H9 (cell line): ENCODE data around the gene VLDLR. TPM values are rescaled to one million over a fixed set of nuclear protein-coding genes. Genes with fewer than 3 reads are reported as not detected.

Experiments
- DNase-seq: peaks from one replicate; pipeline ENCODE4 v3.0.0-alpha.2; 2017
- H2AFZ ChIP-seq: one replicate; pipeline ENCODE4 v1.6.1; 2013; ENCODE audit warnings: mild to moderate bottlenecking, low read length, control low read depth, moderate library complexity
- H2AK5ac ChIP-seq: 2 replicates; pipeline ENCODE4 v1.6.1; 2013; ENCODE audit warnings: low read length, control low read depth, mixed read lengths; ENCODE audit not compliant: insufficient read length
- H2BK120ac ChIP-seq: one replicate; pipeline ENCODE4 v1.6.1; 2013; ENCODE audit warnings: low read depth, mild to moderate bottlenecking, low read length, control low read depth, inconsistent platforms; ENCODE audit not compliant: poor library complexity, severe bottlenecking
- H2BK12ac ChIP-seq: 2 replicates; pipeline ENCODE4 v1.6.1; 2013; ENCODE audit warnings: low read length, control low read depth, mixed read lengths, low read depth; ENCODE audit not compliant: insufficient read length
- H2BK15ac ChIP-seq: 2 replicates; pipeline ENCODE4 v1.6.1; 2013; ENCODE audit warnings: low read depth, low read length, control low read depth
- H2BK20ac ChIP-seq: one replicate; pipeline ENCODE4 v1.6.1; 2013; ENCODE audit warnings: low read depth, mild to moderate bottlenecking, low read length, control low read depth, inconsistent platforms; ENCODE audit not compliant: poor library complexity, severe bottlenecking
- H2BK5ac ChIP-seq: 2 replicates; pipeline ENCODE4 v1.6.1; 2013; ENCODE audit warnings: low read length, control low read depth, mixed read lengths; ENCODE audit not compliant: insufficient read length
- H3K14ac ChIP-seq: 2 replicates; pipeline ENCODE4 v1.6.1; 2013; ENCODE audit warnings: low read length, control low read depth; ENCODE audit not compliant: insufficient read depth
- H3K18ac ChIP-seq: 2 replicates; pipeline ENCODE4 v1.6.1; 2013; ENCODE audit warnings: low read depth, mild to moderate bottlenecking, mixed read lengths, low read length, control low read depth; ENCODE audit not compliant: insufficient read length
- H3K23ac ChIP-seq: 2 replicates; pipeline ENCODE4 v1.6.1; 2013; ENCODE audit warnings: low read length, control low read depth, mixed read lengths, low read depth; ENCODE audit not compliant: insufficient read length
- H3K23me2 ChIP-seq: 2 replicates; pipeline ENCODE4 v1.6.1; 2013; ENCODE audit warnings: low read depth, mild to moderate bottlenecking, mixed read lengths, low read length, control low read depth; ENCODE audit not compliant: insufficient read length, poor library complexity, severe bottlenecking
- H3K27ac ChIP-seq: 2 replicates; pipeline ENCODE4 v1.5.1; 2013; ENCODE audit warnings: low read length, control low read depth, mixed read lengths, low read depth; ENCODE audit not compliant: insufficient read length
- H3K27me3 ChIP-seq: 2 replicates; pipeline ENCODE4 v1.6.1; 2013; ENCODE audit warnings: low read length, control low read depth, inconsistent platforms; ENCODE audit not compliant: insufficient read depth
- H3K4ac ChIP-seq: 2 replicates; pipeline ENCODE4 v1.6.1; 2013; ENCODE audit warnings: low read depth, mild to moderate bottlenecking, control low read depth, inconsistent platforms, low read length, moderate library complexity
- H3K4me1 ChIP-seq: 2 replicates; pipeline ENCODE4 v1.6.1; 2013; ENCODE audit warnings: low read length, control low read depth, inconsistent platforms; ENCODE audit not compliant: insufficient read depth
- H3K4me2 ChIP-seq: 2 replicates; pipeline ENCODE4 v1.6.1; 2013; ENCODE audit warnings: low read length, control low read depth, mixed read lengths; ENCODE audit not compliant: insufficient read length, insufficient read depth
- H3K56ac ChIP-seq: 2 replicates; pipeline ENCODE4 v1.6.1; 2013; ENCODE audit warnings: low read depth, mild to moderate bottlenecking, mixed read lengths, low read length, control low read depth; ENCODE audit not compliant: insufficient read length
- H3K79me1 ChIP-seq: 2 replicates; pipeline ENCODE4 v1.6.1; 2013; ENCODE audit warnings: low read depth, mild to moderate bottlenecking, moderate library complexity, low read length, control low read depth, inconsistent platforms; ENCODE audit not compliant: insufficient read depth, poor library complexity, severe bottlenecking
- H3K79me2 ChIP-seq: 2 replicates; pipeline ENCODE4 v1.6.1; 2013; ENCODE audit warnings: low read length, control low read depth, inconsistent platforms; ENCODE audit not compliant: insufficient read depth
- H3K9ac ChIP-seq: 2 replicates; pipeline ENCODE4 v1.6.1; 2013; ENCODE audit warnings: low read length, control low read depth, mixed read lengths; ENCODE audit not compliant: insufficient read length; ENCODE audit errors: extremely low read depth
- H3K9me3 ChIP-seq: one replicate; pipeline ENCODE4 v1.6.1; 2013; ENCODE audit warnings: low read depth, low read length, inconsistent platforms; ENCODE audit not compliant: control insufficient read depth
- H3T11ph ChIP-seq: one replicate; pipeline ENCODE4 v1.6.1; 2013; ENCODE audit warnings: mild to moderate bottlenecking, low read length, control low read depth, inconsistent platforms
- H4K20me1 ChIP-seq: one replicate; pipeline ENCODE4 v1.6.1; 2013; ENCODE audit not compliant: control insufficient read depth, insufficient read length, insufficient read depth
- H4K5ac ChIP-seq: 2 replicates; pipeline ENCODE4 v1.6.1; 2013; ENCODE audit warnings: low read depth, mild to moderate bottlenecking, mixed read lengths, low read length, control low read depth; ENCODE audit not compliant: insufficient read length
- H4K8ac ChIP-seq: replicated peaks from 2 replicates; pipeline ENCODE4 v1.6.1; 2013; ENCODE audit warnings: low read length, control low read depth, mixed read lengths, low read depth; ENCODE audit not compliant: insufficient read length
- H4K91ac ChIP-seq: 2 replicates; pipeline ENCODE4 v1.6.1; 2013; ENCODE audit warnings: low read depth, mild to moderate bottlenecking, moderate library complexity, mixed read lengths, low read length, control low read depth; ENCODE audit not compliant: insufficient read length
- H3K27ac Mint-ChIP-seq, 3 experiments: 2 replicates in 2 of 3; 3 replicates in 1 of 3; pipeline ENCODE4 v1.8.0; 2020 to 2021; ENCODE audit warnings: mixed read lengths in 3 of 3, mild to moderate bottlenecking in 1 of 3, moderate library complexity in 1 of 3
- H3K27me3 Mint-ChIP-seq: 2 replicates; pipeline ENCODE4 v1.8.0; 2021; ENCODE audit warnings: low read depth, mild to moderate bottlenecking, moderate library complexity, mixed read lengths
- H3K36me3 Mint-ChIP-seq, 3 experiments: 2 replicates in 2 of 3; 3 replicates in 1 of 3; pipeline ENCODE4 v1.8.0; 2020 to 2021; ENCODE audit warnings: low read depth in 3 of 3, mixed read lengths in 3 of 3; ENCODE audit not compliant: insufficient read depth in 1 of 3
- H3K4me1 Mint-ChIP-seq, 2 experiments: 2 replicates each; pipeline ENCODE4 v1.8.0; 2020; ENCODE audit warnings: mixed read lengths in 2 of 2
- H3K4me3 Mint-ChIP-seq, 2 experiments: 2 replicates in 1 of 2; 3 replicates in 1 of 2; pipeline ENCODE4 v1.8.0; 2020 to 2021; ENCODE audit warnings: mild to moderate bottlenecking in 2 of 2, mixed read lengths in 2 of 2, moderate library complexity in 1 of 2
- H3K9me3 Mint-ChIP-seq, 2 experiments: 2 replicates in 1 of 2; 3 replicates in 1 of 2; pipeline ENCODE4 v1.8.0; 2020; ENCODE audit warnings: mild to moderate bottlenecking in 2 of 2, mixed read lengths in 2 of 2, moderate library complexity in 1 of 2
- WGBS: extraction: QIAGEN DNeasy Blood & Tissue Kit; methylation state at CpG from one replicate; pipeline ENCODE4 v1.1.7; 2013; ENCODE audit warnings: missing lambda C conversion rate, low lambda C conversion rate, mixed read lengths; ENCODE audit not compliant: insufficient read length; ENCODE audit errors: extremely low coverage; 5-methylcytosine and 5-hydroxymethylcytosine counted together
- total RNA-seq: library from RNA; stranded (reverse); gene quantifications from 2 replicates; pipeline ENCODE4 v1.2.1, GENCODE V29; 2021
- TF ChIP-seq, protein P1 (sequence below): fragments of 200-600 bp; sonication (generic); conservative IDR thresholded peaks from 3 replicates; pipeline ENCODE4 v1.8.0; 2021; ENCODE audit warnings: antibody characterized with exemption, mild to moderate bottlenecking

Gene VLDLR
- total RNA-seq, 1 experiment from 2014 or later: 19.1 TPM

DNA sequence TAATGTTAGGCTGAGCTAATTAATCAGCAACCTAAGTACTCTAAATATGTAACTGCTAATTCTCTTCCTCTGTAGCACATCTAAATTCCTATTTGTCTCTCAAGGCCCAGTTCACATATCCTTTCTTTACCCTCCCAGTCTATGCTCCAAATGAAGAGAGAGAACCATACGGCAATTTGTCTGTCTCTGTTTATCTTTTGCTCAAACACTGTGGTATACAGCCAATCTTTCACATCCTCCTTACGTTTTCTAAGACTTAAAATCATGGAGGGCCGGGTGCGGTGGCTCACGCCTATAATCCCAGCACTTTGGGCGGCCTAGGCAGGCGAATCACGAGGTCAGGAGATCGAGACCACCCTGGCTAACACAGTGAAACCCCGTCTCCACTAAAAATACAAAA is 15.8 kb downstream of the VLDLR start:
- no peak overlapping the region for H3K9ac ChIP-seq
- H3K4me1 Mint-ChIP-seq: peaks cover 12 to 16% of the 10 kb centered on the region in 2 experiments
- peaks cover 7% of the 10 kb centered on the region for H3K79me1 ChIP-seq
- peaks cover 7% of the 10 kb centered on the region; the same call in 1 of the 2 replicates for H3K79me2 ChIP-seq
- no peak overlapping the region for H2BK5ac ChIP-seq
- H2AK5ac ChIP-seq: no peak overlapping the region
- no peak overlapping the region for H3K18ac ChIP-seq
- DNase-seq: no peak
- no peak overlapping the region for H4K8ac ChIP-seq
- no peak overlapping the region for H3K27ac Mint-ChIP-seq
- no peak overlapping the region for H2AFZ ChIP-seq
- no peak overlapping the region for H3K4me2 ChIP-seq
- H3K23ac ChIP-seq: no peak overlapping the region
- TF ChIP-seq, protein P1, sequence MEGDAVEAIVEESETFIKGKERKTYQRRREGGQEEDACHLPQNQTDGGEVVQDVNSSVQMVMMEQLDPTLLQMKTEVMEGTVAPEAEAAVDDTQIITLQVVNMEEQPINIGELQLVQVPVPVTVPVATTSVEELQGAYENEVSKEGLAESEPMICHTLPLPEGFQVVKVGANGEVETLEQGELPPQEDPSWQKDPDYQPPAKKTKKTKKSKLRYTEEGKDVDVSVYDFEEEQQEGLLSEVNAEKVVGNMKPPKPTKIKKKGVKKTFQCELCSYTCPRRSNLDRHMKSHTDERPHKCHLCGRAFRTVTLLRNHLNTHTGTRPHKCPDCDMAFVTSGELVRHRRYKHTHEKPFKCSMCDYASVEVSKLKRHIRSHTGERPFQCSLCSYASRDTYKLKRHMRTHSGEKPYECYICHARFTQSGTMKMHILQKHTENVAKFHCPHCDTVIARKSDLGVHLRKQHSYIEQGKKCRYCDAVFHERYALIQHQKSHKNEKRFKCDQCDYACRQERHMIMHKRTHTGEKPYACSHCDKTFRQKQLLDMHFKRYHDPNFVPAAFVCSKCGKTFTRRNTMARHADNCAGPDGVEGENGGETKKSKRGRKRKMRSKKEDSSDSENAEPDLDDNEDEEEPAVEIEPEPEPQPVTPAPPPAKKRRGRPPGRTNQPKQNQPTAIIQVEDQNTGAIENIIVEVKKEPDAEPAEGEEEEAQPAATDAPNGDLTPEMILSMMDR: no peak
- no peaks in the 10 kb centered on the region for H3K9me3 Mint-ChIP-seq
- no peak overlapping the region for H3T11ph ChIP-seq
- no peaks in the 10 kb centered on the region for H3K27me3 ChIP-seq
- no peak overlapping the region for H4K5ac ChIP-seq
- H3K9me3 ChIP-seq: no peaks in the 10 kb centered on the region
- peaks cover 5% of the 10 kb centered on the region; the same call in 1 of the 2 replicates for H3K4me1 ChIP-seq
- no peak overlapping the region for H3K4me3 Mint-ChIP-seq
- no CpG with 5 or more reads among the region's 10 CpGs for WGBS
- H3K36me3 Mint-ChIP-seq: peaks cover 22 to 64% (median 54%) of the 10 kb centered on the region in 3 experiments; a peak in 6 of 7 replicates
- no peak overlapping the region for H2BK20ac ChIP-seq
- no peak overlapping the region for H3K56ac ChIP-seq
- no peak overlapping the region for H2BK120ac ChIP-seq
- no peaks in the 10 kb centered on the region for H3K27me3 Mint-ChIP-seq
- H3K23me2 ChIP-seq: no peaks in the 10 kb centered on the region
- no peak overlapping the region for H3K4ac ChIP-seq
- no peaks in the 10 kb centered on the region for H4K20me1 ChIP-seq
- no peak overlapping the region for H3K14ac ChIP-seq
- H2BK12ac ChIP-seq: no peak overlapping the region
- H4K91ac ChIP-seq: no peak overlapping the region
- no peak overlapping the region for H2BK15ac ChIP-seq
- H3K27ac ChIP-seq: no peak overlapping the region
